Vagina (tissue), 2 donors: ENCODE data around the gene C7orf57.

Source experiments
- CTCF ChIP-seq, 3 experiments: fragments of 450-650 bp in 2 of 3; fragments of 200-600 bp in 1 of 3; sonication (generic) in 1 of 3; IDR thresholded peaks; one replicate each; pipeline ENCODE4 v1.5.1; 2017 to 2019; ENCODE audit warnings: antibody characterized with exemption in 3 of 3, mild to moderate bottlenecking in 2 of 3, moderate library complexity in 2 of 3
- POLR2AphosphoS5 ChIP-seq, 2 donors: sonication (generic); formaldehyde crosslinking; IDR thresholded peaks; one replicate each; pipeline ENCODE4 v1.9.0; 2017; ENCODE audit warnings: antibody characterized with exemption in 2 of 2, mild to moderate bottlenecking in 2 of 2, low read depth in 1 of 2; ENCODE audit not compliant: insufficient read depth in 1 of 2

- TF ChIP-seq CTCF (IDR thresholded peaks at IDR 0.05): no peak
- TF ChIP-seq POLR2AphosphoS5 (IDR thresholded peaks at IDR 0.05; ENCODE audit: insufficient read depth in 1 of 2, low read depth in 1 of 2): no peak
Measured at GRCh38 chr7:48083114-48083830, 47.9 kb downstream of the C7orf57 start.
